ENCODE results near the gene PKP2. TPM values are rescaled to one million over a fixed set of nuclear protein-coding genes. Genes with fewer than 3 reads are reported as not detected.

The PKP2 gene
- total and polyA plus RNA-seq, 9 of the 15 experiments (the other 6 are each of a cell fraction or from before 2014, with no cell fraction given): 1.6 to 4.2 (median 2.8) TPM

DNA sequence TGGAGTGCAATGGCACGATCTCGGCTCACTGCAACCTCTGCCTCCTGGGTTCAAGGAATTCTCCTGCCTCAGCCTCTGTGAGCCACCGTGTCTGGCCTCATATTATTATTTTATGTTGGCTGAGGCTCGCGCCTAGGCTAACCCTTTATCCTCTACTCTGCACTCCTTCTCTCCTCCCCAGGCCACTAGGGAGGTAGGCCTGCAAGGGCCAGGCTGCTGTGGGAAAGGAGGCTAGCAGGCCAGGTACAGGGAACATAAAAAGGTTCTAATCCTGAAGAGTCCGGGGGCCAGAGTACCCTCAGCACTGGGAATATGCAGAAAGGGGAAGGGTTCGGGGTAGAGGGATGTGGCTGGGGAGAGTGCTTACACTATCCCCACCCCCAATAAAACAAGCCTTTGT, 14.9 kb downstream of the PKP2 start:
- H3K4me2 ChIP-seq (ENCODE audit: insufficient read depth, low read length): no peak overlapping the region
- H3K9me3 ChIP-seq (replicated peaks; ENCODE audit: control insufficient read depth, insufficient read depth, low read depth, low read length): no peaks in the 10 kb centered on the region
- 12% methylated on average over 7 of the region's 7 CpGs for WGBS (ENCODE audit: insufficient coverage, low coverage, missing lambda C conversion rate)
- POLR2A ChIA-PET: interaction anchor here (0.7 kb wide), 1 partner anchor 407 kb away, joined by 3 read pairs; no protein-coding TSS in a partner anchor
- CTCF ChIA-PET (ENCODE audit: low intra/inter-chr PET ratio): no interaction called here
- H3K9me1 ChIP-seq (ENCODE audit: control insufficient read depth, insufficient read depth, low read length): no peaks in the 10 kb centered on the region
- H3K79me2 ChIP-seq (ENCODE audit: control insufficient read depth, insufficient read depth, low read length): no peaks in the 10 kb centered on the region
- FAIRE-seq (no peak), ATAC-seq (no peak), DNase-seq (ENCODE audit: extremely low read depth in 1 of 4, low spot score in 3 of 4) (no peak)
- H3K36me3 ChIP-seq (ENCODE audit: control insufficient read depth, insufficient read depth, low read length): no peaks in the 10 kb centered on the region
- TF ChIP-seq LARP7 (IDR thresholded peaks at IDR 0.05) (no peak), HSF4 (CRISPR knock-in tag; IDR thresholded peaks at IDR 0.05; ENCODE audit: borderline replicate concordance) (no peak), XRCC4 (IDR thresholded peaks at IDR 0.05; ENCODE audit: extremely low read depth, insufficient read depth, insufficient read length) (no peak)
- peaks cover 0 to 5% of the 10 kb centered on the region in 2 experiments; a peak in 1 of 5 replicates for H3K4me1 ChIP-seq (replicated peaks in 1 of 2; ENCODE audit: control insufficient read depth in 2 of 2, insufficient read depth in 2 of 2, low read length in 2 of 2)
- H3K27ac ChIP-seq (ENCODE audit: extremely low read depth, low read depth, low read length): no peak overlapping the region
- no peak overlapping the region for H3K4me3 ChIP-seq
- peaks cover 0 to 7% of the 10 kb centered on the region in 2 experiments; a peak in 1 of 5 replicates for H3K27me3 ChIP-seq (ENCODE audit: control insufficient read depth in 2 of 2, insufficient read depth in 2 of 2, low read length in 2 of 2)
- no peak overlapping the region for H2AFZ ChIP-seq (ENCODE audit: low read depth, low read length)
- BruUV-seq (replicated peaks): no TSS peak
- intact Hi-C loops (cut with micrococcal nuclease) (no loop called here), in situ Hi-C loops (cut with MboI) (no loop called here)
- no peak overlapping the region for H3K9ac ChIP-seq (ENCODE audit: insufficient read depth in 1 of 2, low read depth in 2 of 2, low read length in 2 of 2)
- H4K20me1 ChIP-seq (replicated peaks; ENCODE audit: control insufficient read depth, insufficient read depth, low read length): no peaks in the 10 kb centered on the region; the same call in 1 of the 2 replicates

DNA sequence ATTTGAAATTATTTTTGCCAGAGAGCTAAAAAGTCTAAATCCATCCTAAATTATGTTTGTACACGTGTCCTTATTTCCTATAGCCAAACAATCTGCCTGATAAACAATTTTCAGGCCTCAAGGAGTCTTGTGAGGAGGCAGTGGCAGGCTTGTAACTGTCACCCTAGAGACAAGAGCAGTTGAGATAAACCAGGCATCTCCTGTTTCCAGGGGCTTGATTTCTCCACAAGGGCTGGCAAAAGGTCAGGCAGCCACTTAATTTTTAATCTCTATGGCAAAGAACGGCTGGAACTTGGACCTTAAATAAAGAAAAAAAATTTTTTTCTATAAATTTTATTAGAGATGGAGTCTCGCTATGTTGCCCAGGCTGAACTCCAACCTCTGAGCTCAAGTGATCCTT, 15.5 kb downstream of the PKP2 start:
- DNase-seq (ENCODE audit: extremely low read depth in 1 of 4, low spot score in 3 of 4) (no peak), ATAC-seq (no peak), FAIRE-seq (no peak)
- no peak overlapping the region for H2AFZ ChIP-seq (ENCODE audit: low read depth, low read length)
- H3K9me1 ChIP-seq (ENCODE audit: control insufficient read depth, insufficient read depth, low read length): no peaks in the 10 kb centered on the region
- H3K27me3 ChIP-seq (ENCODE audit: control insufficient read depth in 2 of 2, insufficient read depth in 2 of 2, low read length in 2 of 2): peaks cover 0 to 7% of the 10 kb centered on the region in 2 experiments; a peak in 1 of 5 replicates
- BruUV-seq (replicated peaks): no TSS peak
- WGBS (ENCODE audit: insufficient coverage, low coverage, missing lambda C conversion rate): 13% methylated on average over 3 of the region's 3 CpGs
- H3K36me3 ChIP-seq (ENCODE audit: control insufficient read depth, insufficient read depth, low read length): no peaks in the 10 kb centered on the region
- H3K4me3 ChIP-seq: no peak overlapping the region
- in situ Hi-C loops (cut with MboI) (no loop called here), intact Hi-C loops (cut with micrococcal nuclease) (no loop called here)
- no peaks in the 10 kb centered on the region for H3K9me3 ChIP-seq (replicated peaks; ENCODE audit: control insufficient read depth, insufficient read depth, low read depth, low read length)
- no peak overlapping the region for H3K4me2 ChIP-seq (ENCODE audit: insufficient read depth, low read length)
- H3K9ac ChIP-seq (ENCODE audit: insufficient read depth in 1 of 2, low read depth in 2 of 2, low read length in 2 of 2): no peak overlapping the region
- no peak for TF ChIP-seq ETV6 (IDR thresholded peaks at IDR 0.05; ENCODE audit: borderline replicate concordance in 1 of 2, low read depth in 2 of 2, low read length in 1 of 2)
- no peak for TF ChIP-seq ETV6 (CRISPR knock-in tag; IDR thresholded peaks at IDR 0.05; ENCODE audit: borderline replicate concordance)
- TF ChIP-seq, protein P1, sequence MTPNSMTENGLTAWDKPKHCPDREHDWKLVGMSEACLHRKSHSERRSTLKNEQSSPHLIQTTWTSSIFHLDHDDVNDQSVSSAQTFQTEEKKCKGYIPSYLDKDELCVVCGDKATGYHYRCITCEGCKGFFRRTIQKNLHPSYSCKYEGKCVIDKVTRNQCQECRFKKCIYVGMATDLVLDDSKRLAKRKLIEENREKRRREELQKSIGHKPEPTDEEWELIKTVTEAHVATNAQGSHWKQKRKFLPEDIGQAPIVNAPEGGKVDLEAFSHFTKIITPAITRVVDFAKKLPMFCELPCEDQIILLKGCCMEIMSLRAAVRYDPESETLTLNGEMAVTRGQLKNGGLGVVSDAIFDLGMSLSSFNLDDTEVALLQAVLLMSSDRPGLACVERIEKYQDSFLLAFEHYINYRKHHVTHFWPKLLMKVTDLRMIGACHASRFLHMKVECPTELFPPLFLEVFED (CRISPR knock-in tag; conservative IDR thresholded peaks at IDR 0.05): no peak
- TF ChIP-seq, protein P2, sequence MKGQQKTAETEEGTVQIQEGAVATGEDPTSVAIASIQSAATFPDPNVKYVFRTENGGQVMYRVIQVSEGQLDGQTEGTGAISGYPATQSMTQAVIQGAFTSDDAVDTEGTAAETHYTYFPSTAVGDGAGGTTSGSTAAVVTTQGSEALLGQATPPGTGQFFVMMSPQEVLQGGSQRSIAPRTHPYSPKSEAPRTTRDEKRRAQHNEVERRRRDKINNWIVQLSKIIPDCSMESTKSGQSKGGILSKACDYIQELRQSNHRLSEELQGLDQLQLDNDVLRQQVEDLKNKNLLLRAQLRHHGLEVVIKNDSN (CRISPR knock-in tag; IDR thresholded peaks at IDR 0.05): no peak
- TF ChIP-seq SMARCC2 (IDR thresholded peaks at IDR 0.05; ENCODE audit: low read depth): no peak
- TF ChIP-seq ZKSCAN1 (IDR thresholded peaks at IDR 0.05; ENCODE audit: low read depth, low read length): no peak
- no peak for TF ChIP-seq HMG20A (CRISPR knock-in tag; conservative IDR thresholded peaks at IDR 0.05)
- TF ChIP-seq ZNF224 (CRISPR knock-in tag; IDR thresholded peaks at IDR 0.05): no peak
- TF ChIP-seq ZNF12 (CRISPR knock-in tag; IDR thresholded peaks at IDR 0.05): no peak
- TF ChIP-seq OTX1 (CRISPR knock-in tag; IDR thresholded peaks at IDR 0.05): no peak
- H3K79me2 ChIP-seq (ENCODE audit: control insufficient read depth, insufficient read depth, low read length): no peaks in the 10 kb centered on the region
- no peak overlapping the region for H3K27ac ChIP-seq (ENCODE audit: extremely low read depth, low read depth, low read length)
- POLR2A ChIA-PET: no interaction called here
- CTCF ChIA-PET (ENCODE audit: low intra/inter-chr PET ratio): no interaction called here
- no peaks in the 10 kb centered on the region; the same call in 1 of the 2 replicates for H4K20me1 ChIP-seq (replicated peaks; ENCODE audit: control insufficient read depth, insufficient read depth, low read length)
- H3K4me1 ChIP-seq (replicated peaks in 1 of 2; ENCODE audit: control insufficient read depth in 2 of 2, insufficient read depth in 2 of 2, low read length in 2 of 2): peaks cover 0 to 5% of the 10 kb centered on the region in 2 experiments; a peak in 1 of 5 replicates
